GM18861 (cell line): ENCODE measurements around the gene SYT13.

Source experiments
- ATAC-seq: cut with Tn5 transposase; IDR thresholded peaks from one replicate; pipeline ENCODE4 v1.9.1; 2021; ENCODE audit not compliant: unreplicated experiment

The SYT13 gene

DNA sequence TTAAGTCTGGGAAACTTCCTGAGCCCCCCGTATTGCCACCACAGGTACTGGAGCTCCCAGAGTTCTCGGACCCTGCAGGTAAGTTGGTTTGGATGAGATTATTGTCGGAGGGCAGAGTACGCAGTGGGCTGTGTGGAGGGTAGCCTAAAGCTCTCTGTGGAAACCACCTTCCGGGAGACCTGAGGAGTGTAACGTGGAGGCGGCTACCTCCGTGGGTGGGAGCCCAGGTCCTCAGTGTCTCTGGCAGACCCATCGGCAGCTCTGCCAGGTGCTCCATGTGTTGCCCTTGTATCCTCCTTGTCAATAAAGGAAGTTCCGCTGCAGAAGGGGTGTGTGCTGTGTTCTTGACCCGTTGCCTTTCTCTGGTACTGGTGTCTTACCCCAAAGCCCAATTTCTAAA lies 61.4 kb downstream of the SYT13 start:
- ATAC-seq = no peak

DNA sequence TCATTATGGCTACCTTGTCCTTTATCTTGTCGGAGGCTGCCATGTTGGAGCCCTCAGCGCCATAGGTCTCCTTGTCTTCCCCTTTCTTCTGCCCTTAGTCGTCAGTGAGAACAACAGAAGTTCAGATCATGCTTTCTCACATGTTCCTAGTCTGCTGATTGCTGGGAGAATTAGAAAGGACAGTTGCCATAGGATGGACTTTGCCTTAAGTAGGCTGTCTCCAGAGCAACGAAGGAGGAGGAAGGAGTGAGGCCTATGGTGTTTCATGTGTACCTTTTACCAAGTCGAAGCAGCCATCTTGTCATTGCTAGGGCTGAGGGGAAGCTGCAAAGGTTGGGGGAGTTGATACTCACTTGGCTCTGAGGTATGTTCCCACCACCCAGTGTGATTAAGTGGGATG lies 62.6 kb downstream of the SYT13 start:
- no peak for ATAC-seq

DNA sequence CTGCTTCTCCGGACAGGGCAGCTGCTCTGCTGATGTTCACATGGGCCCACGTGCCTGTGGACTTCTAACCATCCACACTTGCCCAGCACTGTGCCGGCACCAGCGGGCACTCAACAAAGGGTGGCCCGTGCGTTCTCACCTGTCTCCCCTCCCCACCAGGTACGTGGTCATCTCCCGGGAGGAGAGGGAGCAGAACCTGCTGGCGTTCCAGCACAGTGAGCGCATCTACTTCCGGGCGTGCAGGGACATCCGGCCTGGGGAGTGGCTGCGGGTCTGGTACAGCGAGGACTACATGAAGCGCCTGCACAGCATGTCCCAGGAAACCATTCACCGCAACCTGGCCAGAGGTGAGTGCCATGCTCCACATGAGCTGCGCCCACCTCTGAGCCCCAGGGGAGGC lies 66.7 kb downstream of the SYT13 start:
- no peak for ATAC-seq

DNA sequence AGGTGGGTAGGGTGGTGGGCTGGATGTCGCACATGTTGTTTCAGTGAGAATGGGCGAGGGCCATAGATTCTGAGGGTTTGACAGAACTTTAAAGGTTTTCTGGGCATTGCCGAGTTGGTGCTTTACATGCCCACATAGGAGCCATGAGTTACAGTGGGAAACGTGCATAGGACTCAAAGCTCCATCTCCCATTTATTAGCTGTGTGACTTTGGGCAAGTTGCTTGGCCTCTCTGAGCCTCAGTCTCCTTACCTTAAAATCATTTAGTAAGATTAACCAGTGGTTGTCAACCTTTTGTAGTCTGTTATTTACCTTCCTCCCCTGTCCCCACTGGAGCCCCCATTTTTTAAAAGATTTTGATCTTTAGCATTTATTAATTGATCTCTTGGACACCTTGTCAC lies 67.4 kb downstream of the SYT13 start:
- ATAC-seq = no peak

DNA sequence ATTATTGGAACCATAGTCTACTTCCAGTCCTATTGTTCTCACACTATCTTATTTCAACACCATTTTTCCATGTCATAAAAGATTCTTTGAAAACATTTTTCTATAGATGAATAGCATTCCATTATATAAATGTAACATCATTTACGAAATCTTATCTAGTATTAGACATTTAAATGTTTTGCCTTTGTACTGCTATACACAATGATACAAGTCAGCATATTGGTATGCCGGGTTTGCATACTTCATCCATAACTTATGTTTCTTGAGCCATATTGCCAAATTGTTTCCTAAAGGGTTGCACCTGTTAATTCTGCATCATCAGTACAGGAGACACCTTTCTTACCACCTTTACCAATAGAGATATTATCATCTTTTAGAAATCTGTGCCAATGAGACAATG lies 68.2 kb downstream of the SYT13 start:
- ATAC-seq = no peak

DNA sequence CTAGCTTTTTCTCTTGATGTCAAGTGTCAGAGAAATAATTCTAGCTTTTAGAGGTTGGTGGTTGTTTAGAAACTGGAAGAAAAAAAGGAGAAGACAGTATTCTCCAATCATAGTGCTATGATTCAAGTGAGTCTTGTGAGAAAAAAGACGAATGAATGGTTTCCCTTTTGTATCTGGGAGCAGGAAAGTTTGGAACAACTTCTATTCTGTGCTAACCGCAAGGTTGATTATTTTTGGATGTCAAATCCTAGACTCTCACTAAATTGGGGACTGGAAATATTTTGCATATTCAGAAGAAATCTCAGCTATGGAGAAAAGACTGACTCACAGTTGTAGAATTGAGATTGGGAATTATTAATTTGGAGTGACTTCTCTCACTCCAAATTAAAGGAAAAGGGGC lies 69.2 kb downstream of the SYT13 start:
- ATAC-seq = no peak

DNA sequence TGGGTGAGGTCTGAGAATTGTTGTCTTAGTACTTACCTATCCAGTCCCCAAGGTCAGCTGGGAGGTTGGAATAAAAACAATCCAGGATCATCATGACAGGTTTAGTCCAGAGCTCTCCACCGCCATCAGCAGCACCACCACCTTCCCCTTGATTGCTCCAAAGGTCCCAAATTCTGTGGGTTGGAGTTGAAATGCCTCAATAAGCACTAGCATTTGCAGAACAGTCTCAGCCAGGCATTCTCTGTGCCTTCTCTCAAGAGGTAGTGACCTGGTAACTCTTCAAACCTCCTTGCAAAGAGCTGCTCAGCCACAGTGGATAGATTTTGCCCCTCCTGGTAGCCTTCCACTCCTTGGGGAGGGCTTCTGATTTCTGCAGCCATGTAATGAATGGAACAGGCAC lies 70.1 kb downstream of the SYT13 start:
- no peak for ATAC-seq

DNA sequence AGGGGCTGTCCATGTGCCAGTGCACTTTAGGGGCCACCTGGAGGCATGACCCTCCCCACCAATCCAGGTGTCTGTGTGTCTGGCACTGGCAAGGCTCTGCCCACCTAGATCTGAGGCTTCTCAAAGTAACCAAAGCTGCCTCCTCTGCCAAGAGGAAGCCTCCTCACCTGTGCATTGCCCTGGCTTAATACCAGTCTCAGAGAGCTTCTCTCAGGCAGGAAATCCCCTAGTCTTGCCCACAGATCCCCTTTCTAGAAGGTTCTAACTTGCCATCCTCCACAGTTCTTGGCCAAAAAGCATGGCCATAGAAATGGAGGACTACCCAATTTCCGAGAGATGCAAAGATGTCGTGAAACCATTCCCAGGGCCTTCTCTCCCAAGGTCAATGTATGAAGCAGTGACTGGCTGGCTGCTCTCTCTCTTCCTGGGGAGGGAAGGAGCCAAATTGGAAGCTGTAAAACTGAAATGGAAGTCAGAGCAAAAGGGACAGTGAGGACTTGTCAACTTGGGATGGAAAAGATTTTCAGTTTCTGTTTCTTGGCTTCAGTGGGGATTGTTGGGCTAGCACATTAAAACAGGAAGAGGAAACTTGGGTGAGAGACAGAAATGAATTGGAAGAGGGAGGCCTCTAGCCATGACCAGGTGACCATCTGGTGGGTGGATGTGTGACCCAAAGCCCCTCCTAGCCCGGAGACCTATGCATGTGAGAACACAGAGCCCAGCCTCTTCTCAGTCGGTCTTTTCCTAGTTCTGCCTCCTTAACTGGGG lies 70.9 kb downstream of the SYT13 start:
- no peak for ATAC-seq

DNA sequence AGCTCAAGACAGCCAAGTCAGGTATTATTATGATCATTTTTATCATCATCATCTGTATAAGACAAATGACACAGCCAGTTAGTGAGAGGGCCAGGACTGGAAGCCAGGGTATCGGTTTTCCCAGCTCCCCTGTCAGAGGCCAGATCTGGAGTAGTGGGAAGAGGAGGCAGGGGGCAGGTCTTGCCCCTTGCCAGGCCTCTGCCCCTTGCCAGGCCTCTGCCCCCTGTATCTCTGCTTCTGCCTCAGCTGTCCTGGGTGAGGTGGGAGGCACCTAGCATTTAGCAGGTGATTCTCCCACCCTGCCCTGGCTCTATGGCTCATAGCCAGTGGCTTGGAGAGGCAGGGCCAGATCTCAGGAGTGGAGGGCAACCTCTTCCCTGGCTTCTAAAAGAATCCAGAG lies 72.4 kb downstream of the SYT13 start:
- no peak for ATAC-seq

DNA sequence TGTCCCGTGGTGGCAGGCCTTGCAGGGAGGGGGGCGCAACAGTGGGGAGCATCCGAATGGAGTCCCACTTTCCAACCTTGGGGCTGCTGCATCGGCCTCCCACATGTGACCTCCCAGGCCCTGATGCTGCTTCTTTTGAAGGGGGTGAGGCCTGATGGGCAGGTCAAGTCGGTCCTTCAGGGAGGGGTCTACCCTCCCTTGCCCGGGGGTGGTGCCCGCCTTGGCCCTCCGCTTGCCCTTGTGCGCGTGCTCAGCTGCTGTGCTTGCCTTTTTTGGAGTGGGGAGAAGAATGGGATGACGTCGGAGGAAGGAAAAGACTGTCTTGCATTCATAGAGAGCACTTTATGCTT lies 72.8 kb downstream of the SYT13 start:
- no peak for ATAC-seq

DNA sequence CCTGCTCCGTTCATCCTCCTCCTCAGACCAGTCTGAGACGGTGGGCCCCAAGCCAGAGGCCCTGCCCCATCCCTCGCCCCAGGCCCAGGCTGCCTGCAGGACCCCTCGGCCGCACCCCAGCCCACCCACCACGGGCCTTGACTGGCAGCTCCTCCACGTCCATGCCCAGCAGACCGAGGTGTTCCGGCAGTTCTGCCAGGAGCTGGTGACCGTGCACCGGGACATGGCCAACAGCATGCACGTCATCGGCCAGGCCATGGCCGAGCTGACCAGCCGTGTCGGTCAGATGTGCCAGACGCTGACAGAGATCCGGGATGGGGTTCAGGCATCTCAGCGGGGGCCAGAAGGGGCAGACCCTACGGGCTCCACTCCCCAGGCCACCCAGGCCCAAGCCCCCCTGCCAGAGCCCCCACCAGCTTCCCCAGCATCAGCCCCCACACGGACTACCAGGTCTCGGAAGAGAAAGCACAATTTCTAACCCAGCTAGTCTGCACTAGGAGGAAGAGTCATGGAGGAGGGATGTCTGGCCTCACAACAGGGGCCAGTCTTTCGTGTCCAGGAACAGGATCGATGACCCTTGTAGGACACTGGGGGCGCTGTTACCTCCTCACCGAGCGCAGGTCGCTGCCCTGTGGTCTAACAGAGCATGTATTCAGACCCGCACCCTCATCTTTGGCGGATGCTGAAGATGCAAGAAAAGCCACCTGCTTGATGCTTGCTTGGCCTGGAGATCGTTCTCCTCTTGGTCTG lies 73.4 kb downstream of the SYT13 start:
- no peak for ATAC-seq

DNA sequence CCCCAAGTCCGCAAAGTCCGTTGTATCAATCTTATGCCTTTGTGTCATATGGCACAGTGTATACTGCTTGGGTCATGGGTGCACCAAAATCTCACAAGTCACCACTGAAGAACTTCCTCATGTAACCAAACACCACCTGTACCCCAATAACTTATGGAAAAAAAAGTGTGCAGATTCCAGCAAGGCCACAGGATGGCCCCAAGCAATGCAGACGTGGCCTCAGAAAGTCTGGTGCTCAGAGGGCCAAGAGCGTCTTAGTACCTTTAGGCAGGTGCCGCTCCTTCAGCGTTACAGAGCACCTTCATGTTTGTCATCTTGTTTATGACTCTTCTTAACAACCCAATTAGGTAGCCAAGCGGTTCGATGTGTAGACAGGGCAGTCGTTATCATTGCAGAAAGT lies 74.4 kb downstream of the SYT13 start:
- ATAC-seq = no peak

DNA sequence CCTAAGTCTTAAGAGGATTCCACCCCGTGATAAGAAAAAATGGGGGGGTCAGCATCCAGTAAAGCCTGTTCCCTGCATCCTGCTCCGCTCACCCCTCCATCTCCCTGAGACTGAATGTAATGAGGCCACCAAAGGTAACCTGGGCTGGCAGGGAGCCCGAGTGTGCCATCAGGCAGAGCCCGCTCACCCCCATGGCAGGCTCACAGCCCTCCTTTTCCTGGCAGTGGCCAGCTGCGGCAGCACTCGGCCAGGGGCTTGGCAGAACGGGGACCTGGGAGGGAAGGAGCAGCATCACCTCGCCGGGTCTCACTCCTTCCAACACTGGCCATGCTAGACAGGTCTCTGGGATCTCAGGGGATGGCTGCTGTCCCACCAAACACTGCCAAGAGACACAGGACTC lies 75.3 kb downstream of the SYT13 start:
- no peak for ATAC-seq

DNA sequence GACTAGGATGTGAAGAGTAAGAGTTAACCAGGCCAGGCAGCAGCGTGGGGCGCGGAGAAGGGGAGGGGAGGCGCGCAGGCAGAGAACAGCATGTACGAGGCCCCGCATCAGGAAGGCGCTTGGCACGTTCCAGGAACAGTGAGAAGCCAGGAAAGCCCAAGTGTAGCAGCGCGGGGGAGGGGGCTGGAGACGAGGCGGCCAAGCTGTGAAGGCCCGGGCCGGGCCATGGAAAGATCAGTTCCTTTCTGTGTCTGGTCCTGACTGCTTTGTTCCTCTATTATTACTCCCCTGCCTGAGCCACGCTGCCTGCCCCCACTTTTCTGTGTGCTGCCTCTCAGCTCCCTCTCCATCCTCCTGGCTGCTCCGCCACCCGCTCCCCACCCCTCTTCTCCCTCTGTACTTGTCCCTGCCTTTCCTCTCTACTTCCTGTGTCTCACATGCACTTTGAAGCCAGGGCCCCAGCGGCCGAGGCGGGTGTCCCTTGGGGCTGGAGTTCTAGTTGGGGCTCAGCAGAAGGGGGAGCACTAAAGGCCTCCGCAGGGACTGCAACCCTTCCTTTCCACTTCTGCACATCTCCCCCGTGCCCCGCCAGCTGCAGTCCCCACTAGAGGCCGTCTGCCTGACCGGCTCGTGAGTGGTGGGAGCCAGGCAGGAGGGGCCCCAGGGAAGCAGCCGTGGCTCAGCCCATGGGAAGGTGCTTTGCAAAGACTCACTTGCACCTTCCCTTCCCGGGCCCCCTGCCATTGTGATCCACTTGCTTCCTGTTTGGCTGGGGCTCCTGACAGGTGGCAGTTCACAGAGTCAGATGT lies 76.0 kb downstream of the SYT13 start:
- ATAC-seq = no peak

DNA sequence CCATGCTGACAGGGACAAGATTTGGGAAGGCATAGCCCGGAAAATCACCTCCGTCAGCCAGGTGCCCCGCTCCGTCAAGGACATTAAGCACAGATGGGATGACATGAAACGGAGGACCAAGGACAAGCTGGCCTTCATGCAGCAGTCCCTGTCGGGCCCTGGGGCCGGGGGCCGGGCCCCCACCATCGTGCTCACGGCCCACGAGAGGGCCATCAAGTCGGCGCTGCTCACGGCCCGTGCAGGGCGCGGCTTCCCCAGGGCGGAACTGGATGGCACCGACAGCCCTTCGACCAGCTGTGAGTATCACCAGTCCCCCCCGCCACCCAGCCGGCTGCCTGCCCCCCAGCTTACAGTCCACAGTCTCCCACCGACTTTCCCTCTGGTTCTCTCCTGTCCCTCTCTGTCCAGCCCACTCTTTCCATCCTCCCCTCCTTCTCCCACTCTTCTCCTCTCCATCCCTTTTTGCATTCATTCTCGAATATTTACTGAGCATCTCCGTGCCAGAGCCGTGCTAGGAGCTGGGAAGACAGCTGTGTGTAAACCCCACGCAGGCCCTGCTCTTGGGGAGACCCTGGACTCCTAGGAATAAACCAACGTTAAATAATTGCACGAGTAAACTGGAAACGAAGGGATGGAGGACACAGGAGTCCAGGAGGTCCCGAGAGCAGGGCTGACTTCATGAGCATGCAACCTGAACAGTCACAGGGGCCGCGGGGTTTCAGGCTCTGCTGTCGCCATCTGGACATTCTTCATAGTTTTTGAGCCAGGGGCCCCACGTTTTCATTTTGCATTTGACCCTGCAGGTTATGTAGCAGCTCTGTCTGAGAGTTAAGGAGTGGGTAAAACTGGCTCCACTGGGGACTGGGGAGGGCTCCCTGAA lies 76.9 kb downstream of the SYT13 start:
- no peak for ATAC-seq

DNA sequence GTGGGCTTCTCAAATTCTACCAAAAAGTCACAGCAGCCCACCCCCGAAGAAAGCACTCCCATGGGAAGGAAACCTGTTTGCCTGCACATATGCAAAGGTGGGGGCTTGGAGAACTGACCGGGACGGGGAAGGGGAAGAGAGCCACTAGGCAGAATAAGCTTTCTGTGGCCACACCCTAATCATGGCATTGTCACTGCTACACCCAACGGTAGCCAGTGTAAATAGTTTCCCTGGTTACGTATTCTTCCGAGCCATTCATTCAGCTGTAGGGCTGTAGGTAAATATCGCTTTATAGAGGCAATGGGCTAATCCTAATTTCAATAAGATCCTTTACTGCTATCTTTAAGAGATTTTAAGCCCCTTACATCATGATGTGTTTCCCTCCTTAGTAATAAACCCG lies 78.0 kb downstream of the SYT13 start:
- no peak for ATAC-seq

DNA sequence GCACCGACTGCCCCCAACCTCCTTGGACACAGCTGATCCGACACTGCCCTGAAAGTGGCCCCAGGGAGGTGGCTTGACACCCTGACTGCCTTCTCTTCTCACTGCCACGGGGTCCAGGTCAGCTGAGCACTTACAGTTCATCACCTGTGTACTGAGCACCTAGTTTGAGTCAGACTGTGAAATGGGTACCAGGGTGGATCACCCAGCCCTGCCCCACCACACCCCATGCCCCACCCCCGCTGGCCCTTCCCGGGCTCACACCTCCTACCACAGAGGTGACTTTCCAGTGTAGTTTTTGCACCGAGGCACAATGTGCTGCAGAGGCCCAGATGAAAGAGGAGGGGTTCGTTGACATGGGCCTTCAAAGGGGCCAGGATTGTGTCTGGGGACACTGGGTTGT lies 80.2 kb downstream of the SYT13 start:
- ATAC-seq = no peak

DNA sequence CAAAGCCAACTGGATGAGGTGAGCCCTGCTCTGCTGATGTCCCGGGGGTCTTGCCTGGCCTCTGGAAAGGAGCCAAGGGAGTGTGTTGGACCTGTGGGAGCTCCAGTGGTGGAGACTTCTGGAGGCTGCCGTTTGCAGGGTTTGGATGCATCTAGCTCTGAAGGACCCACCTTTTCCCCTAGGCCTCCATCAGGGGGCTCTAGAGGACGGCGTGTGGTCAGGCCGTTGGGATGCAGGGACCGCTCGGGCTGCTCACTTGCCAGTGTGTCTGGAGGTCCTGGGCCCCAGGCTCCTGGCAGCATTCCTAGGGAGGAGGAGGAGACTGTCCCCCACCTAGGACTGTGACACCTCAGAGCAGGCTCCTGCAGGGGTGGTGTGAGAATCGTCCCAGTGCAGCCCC lies 81.4 kb downstream of the SYT13 start:
- ATAC-seq = no peak

DNA sequence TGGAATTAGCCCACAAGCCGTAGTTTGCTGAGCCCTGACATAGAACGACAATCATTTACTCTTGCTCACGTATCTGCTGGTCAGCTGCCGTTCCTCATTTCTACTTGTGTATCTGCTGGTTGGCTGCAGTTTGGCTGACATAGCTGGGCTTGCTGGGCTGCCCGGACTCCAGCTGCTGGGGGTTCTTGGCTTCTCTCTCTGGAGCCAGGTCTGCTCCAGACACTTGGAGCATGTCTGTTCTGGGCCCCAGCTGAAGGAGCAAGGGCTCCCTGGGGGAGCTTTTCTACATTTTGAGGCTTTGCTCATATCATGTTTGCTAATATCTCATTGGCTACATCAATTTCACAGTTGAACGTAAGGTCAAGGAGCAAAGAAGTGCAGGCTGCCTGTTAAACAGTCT lies 92.4 kb downstream of the SYT13 start:
- no peak for ATAC-seq
